Hair follicle dermal papilla cell (primary cell): ENCODE results near the gene TMEM54. TPM values are rescaled to one million over a fixed set of nuclear protein-coding genes. Genes with fewer than 3 reads are reported as not detected.

Experiments used
- total RNA-seq: library from RNA; depleted of rRNA; stranded (reverse); fragments of >200 nt; gene quantifications from 2 replicates; pipeline ENCODE4 v1.2.3, GENCODE V29; 2012

Gene TMEM54, protein sequence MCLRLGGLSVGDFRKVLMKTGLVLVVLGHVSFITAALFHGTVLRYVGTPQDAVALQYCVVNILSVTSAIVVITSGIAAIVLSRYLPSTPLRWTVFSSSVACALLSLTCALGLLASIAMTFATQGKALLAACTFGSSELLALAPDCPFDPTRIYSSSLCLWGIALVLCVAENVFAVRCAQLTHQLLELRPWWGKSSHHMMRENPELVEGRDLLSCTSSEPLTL
- 12.9 and 13.6 TPM in 2 replicates for total RNA-seq

DNA sequence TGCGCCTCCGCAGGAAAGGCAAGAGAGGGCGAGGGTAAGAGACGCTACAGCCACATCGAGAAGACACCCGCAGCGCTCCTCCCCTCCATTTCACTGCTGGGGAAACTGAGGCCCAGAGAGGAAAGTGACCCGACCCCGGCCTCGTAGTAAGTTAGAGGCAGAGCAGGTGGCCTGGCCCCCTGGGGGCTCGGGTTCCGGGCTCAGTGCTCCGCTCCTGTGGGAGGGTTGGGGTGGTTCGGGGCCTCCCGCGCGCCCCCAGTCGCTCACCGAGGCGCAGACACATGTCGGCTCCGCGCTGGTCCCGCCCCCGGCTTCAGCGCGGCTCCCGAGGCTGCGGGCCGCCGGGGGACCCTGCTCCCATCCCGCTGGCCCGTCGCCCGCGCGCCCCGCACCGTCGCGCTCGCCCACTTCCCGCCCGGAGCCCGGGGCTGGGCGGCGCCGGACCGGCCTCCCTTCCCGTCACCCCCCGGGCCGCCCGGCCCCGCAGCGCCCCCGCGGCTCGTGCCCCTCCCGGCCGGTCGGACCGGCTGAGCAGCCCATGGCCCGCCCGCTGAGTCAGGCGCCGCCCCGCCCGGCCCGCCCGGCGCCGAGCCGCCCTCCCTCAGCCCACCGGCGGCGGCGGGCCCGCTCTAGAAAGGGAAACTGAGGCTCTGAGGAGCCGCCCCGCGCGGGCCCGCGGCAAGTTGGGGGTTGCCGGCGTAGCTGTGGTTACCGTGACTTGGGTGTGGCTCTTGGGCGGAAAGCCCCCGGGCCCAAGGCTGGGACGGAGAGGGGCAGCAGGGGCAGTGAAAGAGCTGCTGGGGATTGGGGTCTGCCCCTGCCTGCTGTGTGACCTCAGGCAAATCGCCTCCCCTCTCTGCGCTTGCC lies at the start of gene TMEM54:
Gene TMEM54, minus strand, starts transcription at position 434 of the 867 bp plus-strand sequence. Its CDS starts 151 bp downstream, at position 283.

DNA sequence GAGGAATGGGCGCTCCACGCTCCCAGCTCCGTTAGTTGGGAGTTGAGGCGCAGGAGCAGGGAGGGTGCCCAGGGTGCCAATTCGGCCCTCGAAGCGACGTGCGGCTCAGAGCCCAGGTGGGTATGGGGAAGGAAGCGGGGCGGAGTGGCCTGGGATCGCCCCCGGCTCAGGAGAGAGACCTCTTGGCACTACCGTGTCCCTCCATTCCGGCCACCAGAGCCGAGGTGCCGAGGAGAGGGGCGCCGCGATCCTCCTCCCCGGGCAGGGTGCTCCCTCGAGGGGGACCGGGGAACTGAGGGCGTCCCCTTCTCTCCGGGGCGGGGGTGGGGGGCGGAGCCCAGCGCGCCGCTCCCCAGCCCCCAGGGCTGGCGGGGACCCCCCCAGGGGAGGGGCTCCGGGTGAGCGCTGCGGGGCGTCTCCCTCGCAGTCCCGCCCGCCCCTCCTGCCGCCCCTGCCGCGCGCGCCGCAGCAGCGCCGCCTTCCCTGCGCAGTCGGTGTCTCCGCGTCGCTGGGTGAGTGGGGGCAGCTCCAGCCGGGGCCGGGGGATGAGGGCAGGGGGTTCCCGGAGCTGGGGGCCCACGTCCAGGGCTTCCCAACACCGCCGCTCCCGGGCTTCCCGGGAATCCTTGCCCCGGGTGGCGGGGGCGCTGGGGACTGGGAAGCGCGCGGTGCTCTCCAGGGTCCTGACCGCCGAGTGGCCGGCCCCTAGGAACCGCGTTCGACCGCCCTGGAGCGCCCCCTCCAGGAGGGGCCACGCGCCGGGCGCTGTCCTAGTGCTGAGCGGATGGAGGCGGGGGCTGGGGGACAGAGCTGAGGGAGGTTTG lies 15.0 kb downstream of the TMEM54 start, which contains the start of gene HPCA:
Gene HPCA, plus strand, starts transcription at position 488 of the 824 bp plus-strand sequence. CDS start 2,408 bp downstream, outside the sequence.

DNA sequence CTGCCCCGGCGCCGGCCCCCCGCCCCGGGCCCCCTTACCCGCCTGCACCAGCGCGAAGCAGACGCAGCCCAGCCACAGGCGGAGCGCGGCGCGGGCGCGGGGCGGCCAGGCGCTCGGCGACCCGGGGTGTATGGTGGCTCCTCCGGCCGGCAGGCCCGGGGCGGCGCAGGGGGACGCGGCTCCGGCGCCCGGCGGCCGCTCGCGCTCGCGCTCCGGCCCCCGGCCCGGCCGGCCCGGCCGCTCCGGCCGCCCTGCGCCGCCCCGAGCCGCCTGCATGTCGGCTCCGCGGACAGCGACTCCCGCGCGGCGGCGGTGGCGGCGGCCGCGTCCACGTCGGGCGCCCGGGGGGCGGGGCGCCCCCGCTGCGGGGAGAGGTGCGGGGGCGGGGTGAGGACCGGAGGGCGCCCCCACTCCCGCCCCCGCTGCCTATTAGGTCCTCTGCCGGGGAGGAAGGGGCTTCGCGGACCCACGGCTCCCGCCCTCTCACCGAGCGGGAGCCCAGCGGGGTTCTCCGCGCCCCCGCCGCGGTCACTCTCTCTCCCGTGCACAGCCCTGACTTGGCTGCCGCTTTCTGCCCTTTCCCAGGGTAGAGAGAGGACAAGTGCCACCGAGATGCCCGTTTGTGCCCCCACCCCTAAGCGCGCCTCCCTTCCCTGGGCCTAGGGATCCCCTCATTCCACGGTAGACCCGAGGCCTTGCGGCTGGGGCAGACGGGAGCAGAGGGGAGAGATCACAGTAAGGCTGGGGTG lies 30.4 kb downstream of the TMEM54 start, which contains the start of gene FNDC5:
Gene FNDC5, minus strand, starts transcription at position 298 of the 749 bp plus-strand sequence.

Other genes starting within 250 kb of the TMEM54 start
- gene SYNC, start 198.6 kb downstream of the TMEM54 start, total RNA-seq = 201 and 220 TPM in 2 replicates
- gene YARS1, start 84.0 kb downstream of the TMEM54 start, total RNA-seq = 127 and 160 TPM in 2 replicates
- gene S100PBP, start 83.7 kb downstream of the TMEM54 start, total RNA-seq = 39.1 and 41.5 TPM in 2 replicates
- gene FNDC5, start 30.5 kb downstream of the TMEM54 start, total RNA-seq = 1.1 and 4.3 TPM in 2 replicates
- 0.16 and 0.49 TPM in 2 replicates for gene HPCA, start 14.9 kb downstream of the TMEM54 start, total RNA-seq
- gene RNF19B, start 63.4 kb upstream of the TMEM54 start, total RNA-seq = 12.3 and 14.1 TPM in 2 replicates
- 118 TPM in 2 replicates for gene AK2, start 135.5 kb upstream of the TMEM54 start, total RNA-seq
- gene AZIN2, start 179.8 kb upstream of the TMEM54 start, total RNA-seq = 6.7 and 14.0 TPM in 2 replicates